ENCODE results near the gene FLOT1.
"Not testable (repeated sequence)": the region's sequence is repeated elsewhere in the genome, so short reads cannot be mapped to it uniquely, and the experiment has no call there.

The FLOT1 gene

GRCh38 chr6:30743099-30744053 lies 889 bp upstream of the FLOT1 start:
- peak; percentile 52 for DNase-seq

GRCh38 chr6:30741789-30742315 lies 635 bp downstream of the FLOT1 start:
- no peak for DNase-seq

- DNase-seq, result no peak
These were observed 1.3 kb downstream of the FLOT1 start for GRCh38 chr6:30741063-30741779.

- no peak for DNase-seq
These were observed 2.0 kb downstream of the FLOT1 start for GRCh38 chr6:30740540-30740870.

- no peak for DNase-seq
These were observed 4.0 kb downstream of the FLOT1 start for GRCh38 chr6:30738532-30738931.

GRCh38 chr6:30735668-30736314 lies 6.7 kb downstream of the FLOT1 start:
- no peak for DNase-seq

- no peak for DNase-seq
These were observed 10.1 kb downstream of the FLOT1 start for GRCh38 chr6:30732237-30732943.

- peak; percentile 81 for DNase-seq
These were observed 11.7 kb downstream of the FLOT1 start for GRCh38 chr6:30730601-30731435.

- DNase-seq, result no peak
These were observed 14.4 kb downstream of the FLOT1 start for GRCh38 chr6:30727920-30728553.

DNA sequence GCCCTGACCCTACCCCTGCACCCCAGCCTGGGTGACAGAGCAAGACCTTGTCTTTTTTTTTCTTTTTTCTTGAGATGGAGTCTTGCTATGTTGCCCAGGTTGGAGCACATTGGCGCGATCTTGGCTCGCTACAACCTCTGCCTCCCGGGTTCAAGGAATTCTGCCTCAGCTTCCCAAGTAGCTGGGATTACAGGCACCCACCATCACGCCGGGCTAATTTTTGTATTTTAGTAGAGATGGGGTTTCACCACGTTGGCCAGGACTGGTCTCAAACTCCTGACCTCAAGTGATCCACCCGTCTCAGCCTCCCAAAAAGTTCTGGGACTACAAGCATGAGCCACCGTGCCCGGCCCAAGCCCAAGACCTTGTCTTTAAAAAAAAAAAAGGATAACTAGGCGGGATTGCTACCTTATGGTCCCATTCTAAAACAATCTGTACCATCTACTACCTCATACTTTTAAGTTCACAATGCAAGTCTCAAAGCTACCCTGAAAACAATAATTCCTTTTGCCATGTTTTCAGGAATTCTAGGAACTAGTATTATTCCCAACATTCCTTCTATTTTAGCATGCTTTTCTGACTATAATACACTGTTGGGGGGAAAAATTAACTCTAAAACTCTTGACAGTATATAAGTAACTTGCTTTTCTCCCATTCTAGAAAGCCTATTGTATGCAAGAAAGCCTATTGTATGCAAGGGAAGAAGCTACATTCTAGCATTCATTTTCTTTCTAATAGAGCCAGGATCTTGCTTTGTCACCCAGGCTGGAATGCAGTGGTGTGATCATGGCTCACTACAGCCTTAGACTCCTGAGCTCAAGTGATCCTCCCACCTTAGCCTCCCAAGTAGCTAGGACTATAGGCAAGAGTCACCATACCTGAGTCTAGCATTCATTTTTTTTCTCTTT lies 15.7 kb downstream of the FLOT1 start:
- DNase-seq, result no peak

DNA sequence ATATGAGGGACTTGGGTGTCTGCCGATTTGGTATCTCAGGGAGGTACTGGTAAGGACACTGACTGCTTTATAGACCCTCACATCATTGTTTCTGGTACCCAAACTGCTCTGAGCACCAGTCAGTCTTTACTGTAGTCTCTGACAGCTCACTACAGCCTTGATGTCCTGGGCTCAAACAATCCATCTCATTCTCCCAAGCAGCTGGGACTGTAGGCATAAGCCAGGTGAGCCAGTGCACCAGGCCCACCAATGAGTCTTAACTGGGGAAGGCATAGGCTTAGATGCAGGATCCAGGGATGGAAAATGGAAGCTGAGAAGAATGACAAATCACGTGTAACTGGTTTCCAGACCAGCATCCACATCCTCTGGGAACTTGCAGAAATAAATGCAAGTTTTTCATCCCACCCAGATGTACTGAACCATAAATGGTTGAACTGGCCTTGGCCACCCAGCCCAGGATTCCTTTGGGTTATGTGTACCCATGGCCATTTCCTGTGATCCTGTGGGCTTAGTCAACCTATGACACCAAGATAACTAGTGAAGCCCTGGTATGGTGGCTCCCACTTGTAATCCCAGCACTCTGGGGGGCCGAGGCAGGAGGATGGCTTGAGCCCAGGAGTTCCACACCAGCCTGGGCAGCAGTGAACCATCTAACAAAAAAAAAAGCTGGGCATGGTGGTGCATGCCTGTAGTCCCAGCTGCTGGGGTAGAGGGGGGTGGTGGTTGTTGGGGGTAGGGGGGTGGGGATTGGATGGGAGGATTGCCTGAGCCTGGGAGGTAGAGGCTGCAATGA lies 16.6 kb downstream of the FLOT1 start:
- no peak for DNase-seq

DNA sequence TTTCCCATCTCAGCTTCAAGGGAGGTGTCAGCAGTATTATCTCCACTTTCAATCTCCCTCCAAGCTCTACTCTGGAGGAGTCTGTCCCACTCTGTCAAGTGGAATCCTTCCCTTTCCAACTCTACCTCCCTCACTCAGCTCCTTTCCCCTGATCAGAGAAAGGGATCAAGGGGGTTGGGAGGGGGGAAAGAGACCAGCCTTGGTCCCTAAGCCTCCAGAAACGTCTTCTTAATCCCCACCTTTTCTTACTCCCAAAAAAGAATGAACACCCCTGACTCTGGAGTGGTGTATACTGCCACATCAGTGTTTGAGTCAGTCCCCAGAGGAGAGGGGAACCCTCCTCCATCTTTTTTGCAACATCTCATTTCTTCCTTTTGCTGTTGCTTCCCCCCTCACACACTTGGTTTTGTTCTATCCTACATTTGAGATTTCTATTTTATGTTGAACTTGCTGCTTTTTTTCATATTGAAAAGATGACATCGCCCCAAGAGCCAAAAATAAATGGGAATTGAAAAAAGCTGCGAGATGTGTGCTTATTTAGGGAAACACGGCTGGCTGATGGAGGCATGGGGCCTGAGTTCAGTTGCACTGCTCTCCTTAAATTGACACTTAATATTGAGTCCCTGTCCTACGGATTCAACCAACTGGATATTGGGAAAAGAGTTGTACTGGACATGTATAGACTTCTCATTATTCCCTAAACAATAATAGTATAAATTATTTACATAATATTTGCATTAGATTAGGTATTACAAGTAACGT lies 17.4 kb downstream of the FLOT1 start:
- no peak for DNase-seq

DNA sequence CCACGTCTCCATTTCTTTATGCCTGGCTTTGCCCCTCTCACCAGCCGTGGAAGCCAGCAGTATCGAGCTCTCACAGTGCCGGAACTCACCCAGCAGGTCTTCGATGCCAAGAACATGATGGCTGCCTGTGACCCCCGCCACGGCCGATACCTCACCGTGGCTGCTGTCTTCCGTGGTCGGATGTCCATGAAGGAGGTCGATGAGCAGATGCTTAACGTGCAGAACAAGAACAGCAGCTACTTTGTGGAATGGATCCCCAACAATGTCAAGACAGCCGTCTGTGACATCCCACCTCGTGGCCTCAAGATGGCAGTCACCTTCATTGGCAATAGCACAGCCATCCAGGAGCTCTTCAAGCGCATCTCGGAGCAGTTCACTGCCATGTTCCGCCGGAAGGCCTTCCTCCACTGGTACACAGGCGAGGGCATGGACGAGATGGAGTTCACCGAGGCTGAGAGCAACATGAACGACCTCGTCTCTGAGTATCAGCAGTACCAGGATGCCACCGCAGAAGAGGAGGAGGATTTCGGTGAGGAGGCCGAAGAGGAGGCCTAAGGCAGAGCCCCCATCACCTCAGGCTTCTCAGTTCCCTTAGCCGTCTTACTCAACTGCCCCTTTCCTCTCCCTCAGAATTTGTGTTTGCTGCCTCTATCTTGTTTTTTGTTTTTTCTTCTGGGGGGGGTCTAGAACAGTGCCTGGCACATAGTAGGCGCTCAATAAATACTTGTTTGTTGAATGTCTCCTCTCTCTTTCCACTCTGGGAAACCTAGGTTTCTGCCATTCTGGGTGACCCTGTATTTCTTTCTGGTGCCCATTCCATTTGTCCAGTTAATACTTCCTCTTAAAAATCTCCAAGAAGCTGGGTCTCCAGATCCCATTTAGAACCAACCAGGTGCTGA lies 18.4 kb downstream of the FLOT1 start:
- DNase-seq, result not testable (repeated sequence)

DNA sequence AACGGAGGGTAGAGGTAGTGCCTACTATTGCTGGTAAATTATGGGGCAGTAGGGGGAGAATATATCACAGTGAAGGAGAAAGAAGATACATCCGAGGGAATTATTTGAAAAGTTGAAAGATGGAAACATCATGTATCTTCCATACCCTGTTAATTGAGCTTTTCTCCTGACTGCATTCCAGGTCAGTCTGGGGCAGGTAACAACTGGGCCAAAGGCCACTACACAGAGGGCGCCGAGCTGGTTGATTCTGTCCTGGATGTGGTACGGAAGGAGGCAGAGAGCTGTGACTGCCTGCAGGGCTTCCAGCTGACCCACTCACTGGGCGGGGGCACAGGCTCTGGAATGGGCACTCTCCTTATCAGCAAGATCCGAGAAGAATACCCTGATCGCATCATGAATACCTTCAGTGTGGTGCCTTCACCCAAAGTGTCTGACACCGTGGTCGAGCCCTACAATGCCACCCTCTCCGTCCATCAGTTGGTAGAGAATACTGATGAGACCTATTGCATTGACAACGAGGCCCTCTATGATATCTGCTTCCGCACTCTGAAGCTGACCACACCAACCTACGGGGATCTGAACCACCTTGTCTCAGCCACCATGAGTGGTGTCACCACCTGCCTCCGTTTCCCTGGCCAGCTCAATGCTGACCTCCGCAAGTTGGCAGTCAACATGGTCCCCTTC lies 19.2 kb downstream of the FLOT1 start:
- not testable (repeated sequence) for DNase-seq

DNA sequence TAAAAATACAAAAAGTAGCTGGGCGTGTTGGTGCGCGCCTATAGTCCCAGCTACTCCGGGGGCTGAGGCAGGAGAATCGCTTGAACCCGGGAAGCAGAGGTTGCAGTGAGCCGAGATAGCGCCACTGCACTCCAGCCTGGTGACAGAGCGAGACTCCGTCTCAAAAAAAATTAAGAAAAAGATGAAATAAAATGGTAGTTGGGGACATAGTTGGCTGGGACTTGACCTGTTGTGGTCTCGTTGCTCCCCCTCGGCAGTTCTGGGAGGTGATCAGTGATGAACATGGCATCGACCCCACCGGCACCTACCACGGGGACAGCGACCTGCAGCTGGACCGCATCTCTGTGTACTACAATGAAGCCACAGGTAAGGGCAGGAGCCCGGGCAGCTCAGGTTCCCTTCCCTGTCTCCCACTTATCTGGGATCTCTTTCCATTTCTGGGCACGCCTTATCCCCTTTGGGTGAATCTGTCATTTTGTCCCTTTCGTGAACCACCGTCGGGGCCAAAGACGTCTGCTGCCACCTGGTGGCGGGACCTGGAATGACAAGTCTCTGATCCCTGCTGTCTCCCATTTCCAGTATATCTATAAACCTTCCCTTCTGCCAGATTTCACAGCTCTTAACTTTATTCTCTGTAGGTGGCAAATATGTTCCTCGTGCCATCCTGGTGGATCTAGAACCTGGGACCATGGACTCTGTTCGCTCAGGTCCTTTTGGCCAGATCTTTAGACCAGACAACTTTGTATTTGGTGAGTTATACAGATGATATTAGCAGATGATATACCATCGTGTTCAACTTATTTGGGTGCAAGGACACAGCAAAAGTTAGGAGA lies 20.0 kb downstream of the FLOT1 start:
- peak; percentile 89 for DNase-seq

DNA sequence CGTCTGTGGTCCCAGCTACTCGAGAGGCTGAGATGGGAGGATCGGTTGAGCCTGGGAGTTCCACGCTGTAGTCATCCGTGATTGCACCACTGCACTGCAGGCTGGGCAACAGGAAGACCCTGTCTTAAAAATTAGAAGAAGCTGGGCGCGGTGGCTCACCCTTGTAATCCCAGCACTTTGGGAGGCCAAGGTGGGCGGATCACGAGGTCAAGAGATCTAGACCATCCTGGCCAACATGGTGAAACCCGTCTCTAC lies 20.5 kb downstream of the FLOT1 start:
- not testable (repeated sequence) for DNase-seq

Measured in activated CD4-positive, CD25-positive, alpha-beta regulatory T cell treated with anti-CD3 and anti-CD28 coated beads, Interleukin-2, amount 50 U/mL, for 72 hours (primary cell).